HCT116 (cell line): Measurements from ENCODE around the gene SPHKAP. TPM values are rescaled to one million over a fixed set of nuclear protein-coding genes. Genes with fewer than 3 reads are reported as not detected.

Experiments used
- ATAC-seq: fragments of 200-7000 bp; cut with Tn5 transposase; 2 replicates; pipeline ENCODE4 v1.9.1; 2020; ENCODE audit warnings: mild to moderate bottlenecking, moderate library complexity
- BruUV-seq: library from RNA; stranded (reverse); fragments of 400-500 nt; replicated peaks from 2 replicates; lab custom pipeline; 2021; lab: Mats Ljungman, UMichigan
- CTCF ChIA-PET: fragments of 300-600 bp; sonication (Branson Sonifier 250); formaldehyde crosslinking; loops from one replicate; lab custom pipeline; 2021; ENCODE audit warnings: antibody characterized with exemption; lab: Charles Lee
- POLR2A ChIA-PET: fragments of 300-600, 350-600 bp; sonication (Branson Sonifier 250); formaldehyde crosslinking; loops from one replicate; lab custom pipeline; 2021; ENCODE audit warnings: antibody characterized with exemption; lab: Charles Lee
- RAD21 ChIA-PET, 2 experiments: fragments of 300-600 bp; sonication (Branson Sonifier 250); formaldehyde crosslinking; loops; one replicate each; lab custom pipeline; 2023; ENCODE audit warnings: low total read pairs in 2 of 2; ENCODE audit not compliant: uncharacterized antibody in 2 of 2, unreplicated experiment in 2 of 2, low non-redundant PET in 1 of 2; lab: Charles Lee
- DNase-seq: peaks from one replicate; pipeline ENCODE4 v3.0.0-alpha.2; 2010; ENCODE audit warnings: low read depth, low spot score
- H2AFZ ChIP-seq: fragments of 200-600 bp; shearing (Covaris generic), sonication (generic); 2 replicates; pipeline ENCODE4 v1.6.1; 2017; ENCODE audit warnings: low read depth, mixed run types, mixed read lengths, antibody characterized with exemption, low read length; ENCODE audit not compliant: poor library complexity, severe bottlenecking
- H3K27ac ChIP-seq: 2 replicates; pipeline ENCODE4 v1.5.1; 2012; ENCODE audit warnings: low read depth, low read length
- H3K27me3 ChIP-seq: fragments of 200-600 bp; sonication (generic); 2 replicates; pipeline ENCODE4 v1.6.1; 2016; ENCODE audit warnings: mixed run types, low read length, mixed read lengths; ENCODE audit not compliant: insufficient read depth
- H3K36me3 ChIP-seq, 2 experiments: fragments of 200-500 bp in 1 of 2; fragments of 200-600 bp in 1 of 2; sonication (Bioruptor generic) in 1 of 2; sonication (generic) in 1 of 2; 2 replicates each; pipeline versions ENCODE4 v1.5.1 to v1.6.1; 2014 to 2016; ENCODE audit warnings: low read length in 2 of 2, inconsistent platforms in 1 of 2, mixed read lengths in 1 of 2, mixed run types in 1 of 2; ENCODE audit not compliant: insufficient read depth in 2 of 2, control insufficient read depth in 1 of 2
- H3K4me1 ChIP-seq, 2 experiments: fragments of 200-600 bp in 1 of 2; sonication (generic) in 1 of 2; 2 replicates each; pipeline versions ENCODE4 v1.5.1 to v1.6.1; 2012 to 2017; ENCODE audit warnings: low read length in 2 of 2, inconsistent platforms in 1 of 2, mild to moderate bottlenecking in 1 of 2, mixed read lengths in 1 of 2, mixed run types in 1 of 2, moderate library complexity in 1 of 2; ENCODE audit not compliant: insufficient read depth in 2 of 2, control insufficient read depth in 1 of 2
- H3K4me2 ChIP-seq: fragments of 200-600 bp; sonication (generic); 2 replicates; pipeline ENCODE4 v1.6.1; 2017; ENCODE audit warnings: mixed run types, low read length, mixed read lengths
- H3K4me3 ChIP-seq, 2 experiments: fragments of 200-600 bp in 1 of 2; sonication (generic) in 1 of 2; replicated peaks in 1 of 2; 2 replicates each; pipeline ENCODE4 v1.5.1; 2011 to 2016; ENCODE audit warnings: low read length in 2 of 2, control low read depth in 1 of 2, low read depth in 1 of 2, mild to moderate bottlenecking in 1 of 2, mixed read lengths in 1 of 2, mixed run types in 1 of 2
- H3K79me2 ChIP-seq: fragments of 200-600 bp; sonication (generic); 2 replicates; pipeline ENCODE4 v1.6.1; 2017; ENCODE audit warnings: mild to moderate bottlenecking, mixed run types, low read length, moderate library complexity, mixed read lengths; ENCODE audit not compliant: insufficient read depth
- H3K9ac ChIP-seq: fragments of 200-600 bp; sonication (generic); 2 replicates; pipeline ENCODE4 v1.6.1; 2016; ENCODE audit warnings: low read length, mixed read lengths
- H3K9me2 ChIP-seq: fragments of 200-600 bp; sonication (generic), shearing (Covaris generic); 2 replicates; pipeline ENCODE4 v1.6.1; 2017; ENCODE audit warnings: mixed run types, mild to moderate bottlenecking, moderate library complexity; ENCODE audit not compliant: insufficient read depth
- H3K9me3 ChIP-seq, 2 experiments: fragments of 200-500 bp in 1 of 2; fragments of 200-600 bp in 1 of 2; sonication (Bioruptor generic) in 1 of 2; sonication (generic) in 1 of 2; 2 replicates each; pipeline ENCODE4 v1.6.1; 2014 to 2017; ENCODE audit warnings: low read length in 2 of 2, mixed read lengths in 2 of 2, inconsistent platforms in 1 of 2, low read depth in 1 of 2, mild to moderate bottlenecking in 1 of 2, mixed run types in 1 of 2, moderate library complexity in 1 of 2; ENCODE audit not compliant: control insufficient read depth in 1 of 2, insufficient read depth in 1 of 2
- H4K20me1 ChIP-seq: fragments of 200-600 bp; sonication (generic), shearing (Covaris generic); 2 replicates; pipeline ENCODE4 v1.6.1; 2017; ENCODE audit warnings: mixed run types, mild to moderate bottlenecking, moderate library complexity; ENCODE audit not compliant: insufficient read depth
- CBX3 ChIP-seq: IDR thresholded peaks from 2 replicates; pipeline ENCODE4 v1.6.1; 2012; ENCODE audit warnings: low read depth
- CEBPB ChIP-seq: IDR thresholded peaks from 2 replicates; pipeline ENCODE4 v1.6.1; 2012; ENCODE audit warnings: low read depth
- CTCF ChIP-seq, 3 experiments: fragments of 200-600 bp in 1 of 3; sonication (generic) in 1 of 3; IDR thresholded peaks in 2 of 3; conservative IDR thresholded peaks in 1 of 3; 2 replicates each; pipeline ENCODE4 v1.5.1; 2012 to 2017; ENCODE audit warnings: low read depth in 2 of 3, low read length in 2 of 3, antibody characterized with exemption in 1 of 3, borderline replicate concordance in 1 of 3, control low read depth in 1 of 3, mild to moderate bottlenecking in 1 of 3, mixed read lengths in 1 of 3, mixed run types in 1 of 3, moderate library complexity in 1 of 3; ENCODE audit not compliant: insufficient read depth in 1 of 3
- EGR1 ChIP-seq: IDR thresholded peaks from 2 replicates; pipeline ENCODE4 v1.6.1; 2012; ENCODE audit warnings: low read depth
- ELF1 ChIP-seq: IDR thresholded peaks from 2 replicates; pipeline ENCODE4 v1.6.1; 2012; ENCODE audit warnings: low read depth, borderline replicate concordance
- JUND ChIP-seq: IDR thresholded peaks from 2 replicates; pipeline ENCODE4 v1.6.1; 2012
- POLR2AphosphoS5 ChIP-seq: IDR thresholded peaks from 2 replicates; pipeline ENCODE4 v1.6.1; 2011; ENCODE audit warnings: mild to moderate bottlenecking, low read depth, low read length, moderate library complexity
- RAD21 ChIP-seq: IDR thresholded peaks from 2 replicates; pipeline ENCODE4 v1.6.1; 2012; ENCODE audit warnings: low read depth, mild to moderate bottlenecking
- SIN3A ChIP-seq: IDR thresholded peaks from 2 replicates; pipeline ENCODE4 v1.6.1; 2012; ENCODE audit warnings: low read depth
- SP1 ChIP-seq: IDR thresholded peaks from 2 replicates; pipeline ENCODE4 v1.6.1; 2012; ENCODE audit warnings: low read depth
- SRF ChIP-seq: IDR thresholded peaks from 2 replicates; pipeline ENCODE4 v1.6.1; 2012; ENCODE audit warnings: low read depth
- TCF7L2 ChIP-seq: IDR thresholded peaks from 2 replicates; pipeline ENCODE4 v1.7.0; 2011; ENCODE audit warnings: borderline replicate concordance, inconsistent platforms; ENCODE audit not compliant: insufficient read depth, insufficient read length; ENCODE audit errors: extremely low read depth
- YY1 ChIP-seq: IDR thresholded peaks from 2 replicates; pipeline ENCODE4 v1.6.1; 2011; ENCODE audit warnings: low read length, low read depth, moderate library complexity, mild to moderate bottlenecking; ENCODE audit not compliant: insufficient replicate concordance; ENCODE audit errors: extremely low read depth
- ZBTB33 ChIP-seq: IDR thresholded peaks from 2 replicates; pipeline ENCODE4 v1.6.1; 2011; ENCODE audit warnings: mild to moderate bottlenecking, low read length, moderate library complexity; ENCODE audit not compliant: insufficient replicate concordance; ENCODE audit errors: extremely low read depth
- ZFX ChIP-seq: fragments of 450-650 bp; IDR thresholded peaks from 2 replicates; pipeline ENCODE4 v1.6.1; 2017
- intact Hi-C: fragments of 100-400 bp; cut with micrococcal nuclease; formaldehyde crosslinking; loops from 2 replicates; pipeline ENCODE4 v1.10.0; 2022
- total RNA-seq: library from RNA; stranded (reverse); gene quantifications from one replicate; pipeline ENCODE4 v1.2.1, GENCODE V29; 2021; ENCODE audit not compliant: unreplicated experiment

Gene SPHKAP
- total RNA-seq, 1 experiment from 2014 or later = not detected

DNA sequence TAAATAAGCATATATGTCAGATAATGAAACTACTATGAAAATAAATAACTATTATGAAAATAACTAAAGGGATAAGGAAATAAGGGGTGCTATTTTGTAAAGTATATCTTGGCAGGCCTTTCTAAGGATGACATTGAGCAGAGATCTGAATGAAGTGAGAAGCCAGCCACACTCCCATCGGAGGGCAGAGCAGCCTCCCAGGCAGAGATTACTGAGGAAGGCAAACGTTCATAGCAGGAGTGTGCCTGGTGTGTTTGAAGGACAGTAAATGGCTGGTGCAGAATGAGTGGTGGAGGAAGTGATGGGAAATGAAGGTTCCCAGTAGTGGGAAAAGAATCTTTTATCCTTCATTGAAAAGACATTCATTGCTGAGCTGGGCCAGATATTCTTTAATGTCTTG is 62.5 kb downstream of the SPHKAP start:
- Histone ChIP-seq H3K4me2 (no peak overlapping the region), H3K4me1 (no peaks in the 10 kb centered on the region), H3K27ac (no peak overlapping the region), H3K9ac (no peak overlapping the region), H3K9me3 (no peaks in the 10 kb centered on the region), H2AFZ (no peak overlapping the region), H3K36me3 (no peaks in the 10 kb centered on the region), H3K27me3 (no peaks in the 10 kb centered on the region), H3K4me3 (no peak overlapping the region), H4K20me1 (no peaks in the 10 kb centered on the region; the same call in 1 of the 2 replicates), H3K79me2 (no peaks in the 10 kb centered on the region), H3K9me2 (no peaks in the 10 kb centered on the region)
- no TSS peak for BruUV-seq
- POLR2A ChIA-PET = no interaction called here
- RAD21 ChIA-PET = no interaction called here
- CTCF ChIA-PET = no interaction called here
- TF ChIP-seq SIN3A (no peak), EGR1 (no peak), CEBPB (no peak)
- DNase-seq = no peak
- no peak for ATAC-seq
- intact Hi-C loops = no loop called here

DNA sequence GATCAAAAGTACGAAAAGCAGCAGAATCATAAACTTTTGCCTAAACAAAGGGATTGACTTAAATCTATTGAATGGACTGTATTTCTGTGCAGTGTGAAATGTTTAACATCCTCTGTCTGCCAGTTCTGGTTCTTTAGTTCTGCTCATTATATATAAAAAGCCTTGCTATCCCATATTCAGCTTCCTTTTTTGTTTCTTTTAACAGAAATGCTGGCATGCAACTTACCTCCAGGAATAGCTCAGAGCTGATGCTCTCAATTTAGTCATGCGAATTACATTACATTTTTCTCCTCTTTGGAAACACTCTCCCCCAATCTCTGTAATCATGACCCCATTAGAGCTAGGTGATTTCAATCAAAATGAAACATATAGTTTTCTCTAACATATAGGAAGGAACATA is 73.6 kb downstream of the SPHKAP start:
- ChIA-PET POLR2A (no interaction called here), RAD21 (no interaction called here), CTCF (no interaction called here)
- no peaks in the 10 kb centered on the region for H3K9me3 ChIP-seq
- no peaks in the 10 kb centered on the region for H3K79me2 ChIP-seq
- H3K4me3 ChIP-seq = no peak overlapping the region
- no peak overlapping the region for H2AFZ ChIP-seq
- no peak overlapping the region for H3K9ac ChIP-seq
- no peaks in the 10 kb centered on the region for H3K36me3 ChIP-seq
- H3K27ac ChIP-seq = no peak overlapping the region
- no TSS peak for BruUV-seq
- no peak overlapping the region for H3K4me2 ChIP-seq
- intact Hi-C loops = no loop called here
- H3K27me3 ChIP-seq = peaks cover 5% of the 10 kb centered on the region; the same call in 1 of the 2 replicates
- H4K20me1 ChIP-seq = no peaks in the 10 kb centered on the region
- DNase-seq (no peak), ATAC-seq (no peak)
- no peaks in the 10 kb centered on the region for H3K9me2 ChIP-seq
- H3K4me1 ChIP-seq = peaks cover 0 to 2% of the 10 kb centered on the region in 2 experiments; a peak in 1 of 4 replicates
- TF ChIP-seq EGR1 (no peak), RAD21 (no peak), CTCF (IDR thresholded peaks at IDR 0.05 in 2 of 3, conservative IDR thresholded peaks at IDR 0.05 in 1 of 3; ENCODE audit: borderline replicate concordance in 1 of 3, insufficient read depth in 1 of 3, low read depth in 2 of 3, low read length in 2 of 3) (no peak), POLR2AphosphoS5 (no peak), TCF7L2 (no peak), SIN3A (no peak), ZBTB33 (no peak), JUND (no peak), SRF (no peak), CBX3 (no peak), ZFX (no peak), YY1 (no peak), SP1 (no peak), ELF1 (no peak), CEBPB (no peak)
